ENCODE data around the gene LYSMD2. TPM values are rescaled to one million over a fixed set of nuclear protein-coding genes. Genes with fewer than 3 reads are reported as not detected.
A peak's percentile ranks its signal among the peaks of the same experiment; 100 is the strongest.

LYSMD2 gene
- total and polyA plus RNA-seq, 5 experiments from 2014 or later: 28.0 to 53.7 (median 29.6) TPM

DNA sequence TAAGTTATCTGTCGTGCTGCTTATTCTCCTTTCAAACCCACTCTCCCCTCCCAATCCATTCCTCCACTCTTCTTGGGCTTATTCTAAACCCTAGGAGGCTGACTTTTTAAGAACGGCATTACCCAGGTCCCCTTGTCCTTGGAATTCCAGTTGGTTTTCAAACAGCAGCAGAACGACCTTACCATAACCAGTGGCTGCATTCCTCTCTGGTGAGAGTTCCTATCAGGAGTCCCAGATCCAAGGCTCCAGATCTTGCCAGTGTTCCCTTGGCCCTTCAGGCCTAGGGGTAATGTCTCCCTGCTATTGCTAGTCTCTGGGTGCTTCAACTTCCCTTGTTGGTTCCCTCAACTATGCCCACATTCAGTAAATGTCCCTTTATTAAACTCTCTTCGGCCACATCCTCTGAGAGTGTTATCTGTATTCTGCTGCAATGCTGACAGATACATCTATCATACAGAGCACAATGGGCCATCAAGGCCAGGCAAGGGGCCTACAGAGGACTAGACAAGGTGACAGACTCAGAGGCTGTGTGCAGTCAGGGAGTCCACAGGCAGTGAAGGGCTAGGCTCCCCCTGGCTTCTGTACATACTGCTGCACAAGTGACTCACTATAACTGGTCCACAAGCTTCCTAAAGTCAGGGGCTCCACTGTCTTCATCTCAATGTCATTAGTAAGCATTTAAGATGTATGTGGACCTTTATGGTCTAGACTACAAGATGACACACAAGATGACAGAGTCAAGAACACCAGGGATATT lies 10.1 kb downstream of the LYSMD2 start:
- peak overlapping the region in 3 of 10 donors; percentile 3 to 57 (median 10) for H3K4me3 Mint-ChIP-seq
- H3K36me3 Mint-ChIP-seq: peaks cover 0 to 28% (median 4%) of the 10 kb centered on the region in 3 donors
- peak in 1 of 2 donors; percentile 32 for ATAC-seq
- no peak for DNase-seq
- H3K27ac Mint-ChIP-seq: peak overlapping the region; percentile 25 to 89 (median 78)
- no peaks in the 10 kb centered on the region for H3K27me3 Mint-ChIP-seq
- peaks cover 30 to 80% (median 75%) of the 10 kb centered on the region in 4 donors for H3K4me1 Mint-ChIP-seq
- H3K9me3 Mint-ChIP-seq: no peaks in the 10 kb centered on the region
- POLR2A ChIA-PET: no interaction called here

DNA sequence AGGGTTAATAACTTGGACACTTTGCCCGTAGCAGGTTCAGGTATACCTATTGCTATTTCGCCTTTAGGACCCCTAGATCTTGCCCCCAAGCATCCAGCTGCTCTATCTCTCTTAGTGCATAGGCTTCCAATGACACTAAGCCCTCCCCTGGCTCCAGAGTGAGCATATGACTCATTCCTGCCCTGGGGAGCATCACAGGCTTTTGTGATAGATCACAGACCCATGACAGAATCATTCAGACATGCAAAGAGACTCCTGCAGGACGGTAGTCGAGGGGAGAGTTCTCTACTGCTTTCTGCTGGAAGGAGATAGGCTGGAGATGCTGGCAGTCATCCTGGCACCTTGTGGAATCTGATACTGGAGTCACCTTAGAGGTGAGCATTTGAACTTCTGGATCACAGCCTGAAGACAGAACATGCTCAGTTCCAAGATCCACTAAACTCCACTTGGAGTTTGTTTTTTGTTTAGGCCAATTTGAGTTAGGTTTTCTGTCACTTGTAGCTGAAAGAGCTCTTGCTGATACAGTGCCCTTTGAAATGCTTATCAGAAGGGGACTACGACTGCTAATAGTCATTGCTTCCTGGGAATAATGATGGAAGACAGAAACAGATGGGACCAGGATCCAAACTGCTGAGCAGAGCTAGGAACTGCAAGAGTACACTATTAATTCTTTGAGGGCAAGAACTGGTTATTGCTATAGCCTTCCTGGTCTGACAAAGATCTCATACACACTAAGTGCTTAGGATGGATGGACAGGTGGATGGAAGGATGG lies 11.0 kb downstream of the LYSMD2 start:
- POLR2A ChIA-PET: interaction anchor here (0.5 to 2.7 kb wide), 2 partner anchors 11 to 31 kb away, joined by 3 to 17 read pairs; partner anchors contain the start of gene LYSMD2
- Mint-ChIP-seq H3K4me3 (peak overlapping the region in 6 of 10 donors; percentile 9 to 56 (median 42)), H3K27ac (peak overlapping the region; percentile 40 to 84 (median 75))

DNA sequence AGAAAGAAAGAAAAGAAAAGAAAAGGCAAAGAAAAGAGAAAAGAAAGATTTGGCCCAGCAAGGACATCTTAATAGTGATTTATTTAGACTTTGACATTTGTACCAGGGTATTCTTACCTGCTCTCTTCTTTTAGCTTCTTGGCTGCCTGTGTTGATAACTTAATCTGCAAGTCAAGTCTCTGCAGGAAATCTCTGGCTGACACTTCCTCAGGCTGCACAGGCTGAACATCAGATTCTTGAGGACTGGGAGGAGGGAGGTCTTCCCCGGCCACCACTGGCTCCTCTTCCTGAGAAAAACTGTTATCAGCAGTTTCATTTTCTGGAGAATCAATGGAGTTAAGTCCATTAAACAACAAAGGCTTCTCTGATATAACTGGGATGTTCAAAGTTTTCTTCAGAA lies 12.8 kb downstream of the LYSMD2 start:
- Mint-ChIP-seq H3K4me3 (peak overlapping the region in 6 of 10 donors; percentile 36 to 48 (median 44)), H3K27me3 (no peaks in the 10 kb centered on the region), H3K36me3 (peaks cover 0 to 50% (median 23%) of the 10 kb centered on the region in 3 donors), H3K4me1 (peaks cover 22 to 60% (median 56%) of the 10 kb centered on the region in 4 donors), H3K27ac (peak overlapping the region in 8 of 10 donors; percentile 1 to 88 (median 62)), H3K9me3 (no peaks in the 10 kb centered on the region)
- ATAC-seq: no peak
- DNase-seq: no peak
- POLR2A ChIA-PET: interaction anchor here (0.9 to 2.7 kb wide), 2 partner anchors 9 to 13 kb away, joined by 3 to 17 read pairs; partner anchors contain the start of gene LYSMD2

More for the DNA sequence above, 11.0 kb downstream of the LYSMD2 start:
- Mint-ChIP-seq H3K9me3 (no peaks in the 10 kb centered on the region), H3K27me3 (no peaks in the 10 kb centered on the region), H3K4me1 (peaks cover 30 to 77% (median 73%) of the 10 kb centered on the region in 4 donors), H3K36me3 (peaks cover 0 to 37% (median 10%) of the 10 kb centered on the region in 3 donors)
- ATAC-seq (peak in 1 of 2 donors; percentile 82), DNase-seq (peak in 1 of 10 donors; percentile 31)

DNA sequence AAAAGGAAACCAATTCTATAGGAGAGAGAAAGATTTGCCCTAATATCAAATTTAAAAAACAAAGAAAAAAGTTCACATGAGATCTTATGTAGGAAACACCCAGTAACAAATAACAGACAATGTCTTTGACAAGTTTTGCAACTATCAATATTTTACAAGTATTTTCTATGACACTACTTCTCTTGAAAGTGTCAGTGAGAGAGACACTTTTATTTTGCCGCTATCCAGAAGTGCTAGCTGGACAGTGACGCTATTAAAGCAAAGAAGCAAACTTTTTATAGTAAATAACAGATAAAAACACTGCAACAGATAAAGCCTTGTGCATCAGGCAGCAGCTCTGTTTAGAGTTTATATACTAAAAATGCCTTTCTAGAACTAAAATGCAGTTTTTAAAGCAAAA lies 13.3 kb downstream of the LYSMD2 start:
- ATAC-seq: no peak
- DNase-seq: no peak
- Mint-ChIP-seq H3K27ac (peak overlapping the region in 7 of 10 donors; percentile 13 to 88 (median 54)), H3K9me3 (no peaks in the 10 kb centered on the region), H3K27me3 (no peaks in the 10 kb centered on the region), H3K36me3 (peaks cover 0 to 50% (median 23%) of the 10 kb centered on the region in 3 donors), H3K4me3 (peak overlapping the region in 5 of 10 donors; percentile 23 to 52 (median 47)), H3K4me1 (peaks cover 22 to 57% (median 52%) of the 10 kb centered on the region in 4 donors)
- POLR2A ChIA-PET: interaction anchor here (0.9 to 2.7 kb wide), 2 partner anchors 9 to 13 kb away, joined by 3 to 17 read pairs; partner anchors contain the start of gene LYSMD2

DNA sequence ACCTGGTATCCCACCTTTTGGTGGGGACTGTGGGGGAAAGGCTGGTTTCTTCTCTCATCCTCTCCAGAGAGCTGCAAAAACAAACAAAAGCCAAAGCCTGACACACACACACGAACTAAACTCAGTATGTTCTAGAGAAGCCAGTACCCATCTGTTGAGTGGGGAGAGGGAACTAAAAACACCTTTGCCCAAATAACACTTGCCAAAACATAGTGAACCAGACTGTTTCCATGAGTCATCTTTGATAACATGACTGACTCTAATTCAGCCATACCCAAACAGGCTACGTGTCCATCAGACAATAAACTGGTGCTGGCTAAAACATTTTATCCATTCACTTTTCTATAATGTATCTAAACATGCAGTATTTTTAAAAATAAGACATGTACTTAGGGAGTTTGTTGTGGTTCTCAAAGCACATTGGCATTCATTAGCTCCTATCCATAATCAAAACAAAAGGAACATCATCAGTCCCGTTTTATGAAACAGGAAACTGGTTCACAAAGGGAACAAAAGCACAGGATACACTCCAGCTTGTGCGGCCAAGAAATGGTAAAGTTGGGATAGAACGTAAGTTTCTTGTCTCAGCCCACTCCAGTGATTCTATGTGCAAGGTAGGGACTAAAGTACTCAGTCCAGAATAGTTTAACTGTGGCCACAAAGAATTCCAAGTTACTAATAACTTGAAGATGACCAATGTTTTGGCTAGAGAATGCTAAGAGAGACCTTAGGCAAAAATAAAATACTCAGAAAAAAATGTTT lies 16.1 kb downstream of the LYSMD2 start:
- H3K27ac Mint-ChIP-seq: peak overlapping the region in 4 of 10 donors; percentile 14 to 39 (median 16)
- peaks cover 0 to 41% (median 23%) of the 10 kb centered on the region in 3 donors for H3K36me3 Mint-ChIP-seq
- POLR2A ChIA-PET: no interaction called here
- no peak for ATAC-seq
- no peak overlapping the region for H3K4me3 Mint-ChIP-seq
- no peak for DNase-seq
- H3K9me3 Mint-ChIP-seq: no peaks in the 10 kb centered on the region
- H3K4me1 Mint-ChIP-seq: peaks cover 13 to 40% (median 28%) of the 10 kb centered on the region in 4 donors
- H3K27me3 Mint-ChIP-seq: no peaks in the 10 kb centered on the region

DNA sequence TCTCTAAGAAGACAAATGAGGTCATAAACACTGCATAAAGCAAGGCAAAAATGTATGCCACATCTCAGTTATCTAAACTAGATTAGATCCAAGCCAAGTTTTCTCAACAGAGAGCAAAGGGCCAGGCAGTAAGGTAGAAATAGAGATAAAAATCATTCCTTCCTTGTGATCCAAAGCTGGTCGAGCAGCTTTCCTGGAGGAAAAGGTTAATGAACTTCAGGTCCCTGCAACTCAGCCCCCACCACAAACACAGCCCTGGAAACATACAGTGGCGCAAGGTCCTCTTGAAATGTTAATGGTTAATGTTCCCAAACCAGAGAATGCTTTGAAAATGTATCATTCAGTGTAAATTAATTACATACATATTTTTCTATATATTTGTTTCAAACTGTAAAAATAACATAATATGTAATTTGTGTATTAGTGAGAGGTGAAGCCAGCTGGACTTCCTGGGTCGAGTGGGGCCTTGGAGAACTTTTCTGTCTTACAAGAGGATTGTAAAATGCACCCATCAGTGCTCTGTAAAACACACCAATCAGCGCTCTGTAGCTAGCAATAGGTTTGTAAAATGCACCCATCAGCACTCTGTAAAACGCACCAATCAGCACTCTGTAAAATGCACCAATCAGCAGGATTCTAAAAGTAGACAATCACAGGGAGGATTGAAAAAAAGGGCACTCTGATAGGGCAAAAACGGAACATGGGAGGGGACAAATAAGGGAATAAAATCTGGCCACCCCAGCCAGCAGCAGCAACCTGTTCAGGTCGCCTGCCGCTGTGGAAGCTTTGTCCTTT lies 17.1 kb downstream of the LYSMD2 start:
- ATAC-seq (no peak), DNase-seq (no peak)
- peak overlapping the region in 2 of 10 donors; percentile 12 to 70 for H3K27ac Mint-ChIP-seq
- H3K4me1 Mint-ChIP-seq: peaks cover 11 to 31% (median 22%) of the 10 kb centered on the region in 4 donors
- peaks cover 0 to 41% (median 23%) of the 10 kb centered on the region in 3 donors for H3K36me3 Mint-ChIP-seq
- no peaks in the 10 kb centered on the region for H3K27me3 Mint-ChIP-seq
- no peak overlapping the region for H3K4me3 Mint-ChIP-seq
- H3K9me3 Mint-ChIP-seq: no peaks in the 10 kb centered on the region
- POLR2A ChIA-PET: no interaction called here

DNA sequence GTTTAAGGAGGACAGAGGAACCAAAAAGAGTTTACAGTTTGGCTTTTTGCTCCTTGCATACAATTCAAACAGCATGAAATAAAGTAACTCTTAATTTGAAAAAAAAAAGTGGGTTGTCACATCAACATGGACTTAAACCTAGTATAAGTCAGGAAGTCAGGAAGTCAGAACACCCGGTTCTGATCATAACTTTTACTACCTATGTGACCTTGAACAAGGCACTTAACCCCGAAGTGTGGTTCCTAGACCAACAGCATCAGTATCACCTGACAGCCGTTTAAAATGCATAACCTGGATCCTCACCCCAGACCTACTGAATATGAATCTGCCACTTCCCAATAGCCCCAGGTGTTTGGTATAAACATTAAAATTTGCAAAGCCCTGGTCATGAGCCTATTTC lies 18.7 kb downstream of the LYSMD2 start:
- ATAC-seq (no peak), DNase-seq (no peak)
- POLR2A ChIA-PET: no interaction called here
- peaks cover 8 to 16% (median 8%) of the 10 kb centered on the region in 4 donors for H3K4me1 Mint-ChIP-seq
- no peaks in the 10 kb centered on the region for H3K9me3 Mint-ChIP-seq
- peaks cover 0 to 28% (median 23%) of the 10 kb centered on the region in 3 donors for H3K36me3 Mint-ChIP-seq
- H3K4me3 Mint-ChIP-seq: no peak overlapping the region
- peak overlapping the region in 4 of 10 donors; percentile 19 to 34 (median 27) for H3K27ac Mint-ChIP-seq
- H3K27me3 Mint-ChIP-seq: no peaks in the 10 kb centered on the region

DNA sequence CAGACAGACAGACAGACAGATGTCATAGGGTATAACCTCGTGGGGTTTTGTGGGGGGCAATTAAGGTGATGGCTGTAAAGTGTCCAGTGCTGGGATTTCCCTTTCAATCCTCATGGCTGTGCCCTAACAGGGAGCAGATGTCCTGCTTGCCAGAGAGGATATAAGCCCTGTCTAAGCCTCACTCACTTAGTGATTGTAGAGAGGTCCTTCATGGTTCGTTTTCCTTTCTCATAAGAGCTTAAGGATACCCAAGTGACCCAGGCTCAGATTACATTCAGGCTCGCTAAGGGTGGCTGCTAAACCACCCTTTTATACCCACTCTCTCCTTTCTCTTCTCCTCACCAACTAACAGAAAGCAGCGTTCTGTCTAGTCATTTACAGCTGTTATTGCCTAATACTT lies 19.2 kb downstream of the LYSMD2 start:
- peaks cover 8 to 12% (median 8%) of the 10 kb centered on the region in 4 donors for H3K4me1 Mint-ChIP-seq
- ATAC-seq (no peak), DNase-seq (no peak)
- peak overlapping the region in 6 of 10 donors; percentile 4 to 57 (median 29) for H3K27ac Mint-ChIP-seq
- no peak overlapping the region for H3K4me3 Mint-ChIP-seq
- H3K27me3 Mint-ChIP-seq: no peaks in the 10 kb centered on the region
- POLR2A ChIA-PET: no interaction called here
- peaks cover 0 to 25% (median 20%) of the 10 kb centered on the region in 3 donors for H3K36me3 Mint-ChIP-seq
- no peaks in the 10 kb centered on the region for H3K9me3 Mint-ChIP-seq

DNA sequence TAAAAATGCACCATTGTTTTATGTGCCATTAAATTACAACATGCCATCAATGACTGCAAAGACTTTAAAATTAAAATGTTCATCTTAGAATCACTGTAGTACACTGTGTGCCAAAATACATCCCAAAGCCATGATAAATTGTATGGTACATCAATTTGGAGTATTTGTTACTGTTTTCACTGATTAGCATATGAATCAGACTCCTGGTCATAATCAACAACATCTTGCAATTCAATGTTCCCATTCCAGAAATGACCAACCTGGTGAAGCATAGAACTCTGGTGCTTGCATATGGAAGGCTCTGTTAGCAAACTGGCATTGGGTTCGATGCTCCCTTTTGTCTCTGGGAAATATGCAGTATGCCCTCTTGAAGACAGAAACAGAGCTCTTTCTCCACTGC lies 22.5 kb downstream of the LYSMD2 start:
- no peak for DNase-seq
- POLR2A ChIA-PET: no interaction called here
- H3K27me3 Mint-ChIP-seq: no peaks in the 10 kb centered on the region
- no peak overlapping the region for H3K27ac Mint-ChIP-seq
- peaks cover 0 to 7% (median 2%) of the 10 kb centered on the region in 4 donors for H3K4me1 Mint-ChIP-seq
- ATAC-seq: no peak
- H3K36me3 Mint-ChIP-seq: no peaks in the 10 kb centered on the region
- H3K9me3 Mint-ChIP-seq: no peaks in the 10 kb centered on the region
- H3K4me3 Mint-ChIP-seq: no peak overlapping the region

DNA sequence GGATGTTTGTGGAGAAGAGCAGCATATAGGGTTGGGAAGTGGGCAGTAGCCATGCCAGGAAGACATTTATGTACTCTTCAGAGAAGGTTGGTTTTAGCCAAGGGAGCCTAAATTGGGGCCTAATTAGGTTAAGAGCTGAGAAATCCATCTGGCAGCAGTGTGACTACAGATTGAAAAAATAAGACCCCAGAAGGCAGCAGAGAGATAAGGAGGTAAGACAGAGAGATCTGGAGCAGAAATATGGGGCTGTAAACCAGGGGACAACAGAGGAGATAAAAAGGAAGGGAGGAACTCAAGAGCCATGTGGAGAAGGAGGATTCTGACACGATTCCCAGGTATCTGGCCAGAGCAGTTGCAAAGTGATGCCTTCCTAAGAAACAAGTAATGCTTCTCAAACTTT lies 23.3 kb downstream of the LYSMD2 start:
- Mint-ChIP-seq H3K9me3 (no peaks in the 10 kb centered on the region), H3K27me3 (no peaks in the 10 kb centered on the region), H3K4me3 (no peak overlapping the region), H3K4me1 (peaks cover 0 to 7% (median 2%) of the 10 kb centered on the region in 4 donors), H3K27ac (peak overlapping the region in 1 of 10 donors; percentile 24), H3K36me3 (no peaks in the 10 kb centered on the region)
- ATAC-seq (no peak), DNase-seq (no peak)
- POLR2A ChIA-PET: no interaction called here

DNA sequence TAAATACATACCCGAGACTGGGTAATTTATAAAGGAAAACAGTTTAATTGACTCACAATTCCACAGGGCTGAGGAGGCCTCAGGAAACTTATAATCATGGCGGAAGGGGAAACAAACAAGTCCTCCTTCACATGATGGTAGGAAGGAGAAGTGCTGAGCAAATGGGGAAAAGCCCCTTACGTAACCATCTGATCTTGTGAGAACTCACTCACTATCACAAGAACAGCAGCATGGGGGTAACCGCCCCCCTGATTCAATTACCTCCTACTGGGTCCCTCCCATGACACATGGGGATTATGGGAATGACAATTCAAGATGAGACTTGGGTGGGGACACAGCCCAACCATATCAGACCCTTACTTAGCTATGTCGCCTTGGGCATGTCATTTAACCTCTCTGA lies 28.4 kb downstream of the LYSMD2 start:
- H3K4me3 Mint-ChIP-seq: no peak overlapping the region
- ATAC-seq (no peak), DNase-seq (no peak)
- POLR2A ChIA-PET: no interaction called here
- H3K9me3 Mint-ChIP-seq: no peaks in the 10 kb centered on the region
- H3K27ac Mint-ChIP-seq: no peak overlapping the region
- peaks cover 0 to 4% (median 2%) of the 10 kb centered on the region in 5 donors for H3K27me3 Mint-ChIP-seq
- H3K36me3 Mint-ChIP-seq: peaks cover 0 to 3% (median 0%) of the 10 kb centered on the region in 3 donors
- H3K4me1 Mint-ChIP-seq: no peaks in the 10 kb centered on the region
